B cell (primary cell): ENCODE data around the gene MDFIC2. TPM values are rescaled to one million over a fixed set of nuclear protein-coding genes. Genes with fewer than 3 reads are reported as not detected.

Source experiments
- ATAC-seq: fragments of 200-7000 bp; cut with Tn5 transposase; one replicate; pipeline ENCODE4 v1.10.0; 2021; ENCODE audit warnings: low read depth, mild to moderate bottlenecking, moderate number of reproducible peaks, moderate library complexity
- CTCF ChIA-PET: fragments of 350-600 bp; sonication (Branson Sonifier 250); formaldehyde crosslinking; loops from one replicate; lab custom pipeline; 2021; ENCODE audit warnings: antibody characterized with exemption, inconsistent platforms; lab: Charles Lee
- POLR2A ChIA-PET: fragments of 350-600 bp; sonication (Branson Sonifier 250); formaldehyde crosslinking; loops from one replicate; lab custom pipeline; 2021; ENCODE audit warnings: antibody characterized with exemption; lab: Charles Lee
- DNase-seq: peaks from one replicate; pipeline ENCODE4 v3.0.0; 2013
- H2AFZ ChIP-seq: 2 replicates; pipeline ENCODE4 v1.6.1; 2012; ENCODE audit warnings: mild to moderate bottlenecking, low read depth, low read length; ENCODE audit not compliant: insufficient read depth, poor library complexity, severe bottlenecking
- H3K27ac ChIP-seq, 2 donors: 1 replicate in 1 of 2; 2 replicates in 1 of 2; pipeline ENCODE4 v1.5.1; 2012 to 2013; ENCODE audit warnings: low read length in 2 of 2, mild to moderate bottlenecking in 2 of 2, moderate library complexity in 1 of 2
- H3K27me3 ChIP-seq, 4 experiments: fragments of 200-600 bp in 1 of 4; sonication (generic) in 1 of 4; replicated peaks in 1 of 4; 1 replicate in 2 of 4; 2 replicates in 2 of 4; pipeline versions ENCODE4 v1.6.1 to v1.7.0; 2013 to 2016; ENCODE audit warnings: low read length in 3 of 4, mild to moderate bottlenecking in 2 of 4, mixed read lengths in 1 of 4, moderate library complexity in 1 of 4; ENCODE audit not compliant: insufficient read depth in 4 of 4, control insufficient read depth in 3 of 4; ENCODE audit errors: control extremely low read depth in 1 of 4
- H3K36me3 ChIP-seq, 2 experiments: replicated peaks in 1 of 2; 1 replicate in 1 of 2; 2 replicates in 1 of 2; pipeline versions ENCODE4 v1.6.1 to v1.7.1; 2013; ENCODE audit warnings: low read length in 1 of 2; ENCODE audit not compliant: insufficient read depth in 2 of 2, control insufficient read depth in 1 of 2; ENCODE audit errors: control extremely low read depth in 1 of 2, extremely low read depth in 1 of 2
- H3K4me1 ChIP-seq, 2 donors: fragments of 200-600 bp in 1 of 2; sonication (generic) in 1 of 2; 1 replicate in 1 of 2; 2 replicates in 1 of 2; pipeline versions ENCODE4 v1.5.1 to v1.6.1; 2013 to 2017; ENCODE audit warnings: low read length in 2 of 2; ENCODE audit not compliant: control insufficient read depth in 2 of 2, insufficient read depth in 2 of 2
- H3K4me2 ChIP-seq: replicated peaks from 2 replicates; pipeline ENCODE3; 2012; ENCODE audit warnings: mild to moderate bottlenecking, low read depth, low read length; ENCODE audit not compliant: poor library complexity, severe bottlenecking
- H3K4me3 ChIP-seq, 5 experiments: fragments of 200-600 bp in 1 of 5; sonication (generic) in 1 of 5; 1 replicate in 3 of 5; 2 replicates in 2 of 5; pipeline versions ENCODE4 v1.5.1 to v1.7.0; 2011 to 2016; ENCODE audit warnings: low read length in 4 of 5, mild to moderate bottlenecking in 4 of 5, low read depth in 2 of 5, control low read depth in 1 of 5, moderate library complexity in 1 of 5; ENCODE audit not compliant: insufficient read depth in 1 of 5; ENCODE audit errors: control extremely low read depth in 1 of 5, extremely low read depth in 1 of 5
- H3K79me2 ChIP-seq: fragments of 200-600 bp; sonication (generic); one replicate; pipeline ENCODE4 v1.6.0; 2016; ENCODE audit warnings: low read length; ENCODE audit not compliant: control insufficient read depth, insufficient read depth
- H3K9ac ChIP-seq: fragments of 200-600 bp; sonication (generic); 2 replicates; pipeline ENCODE4 v1.6.1; 2017; ENCODE audit warnings: mild to moderate bottlenecking, low read length, moderate library complexity
- H3K9me3 ChIP-seq, 3 donors: one replicate each; pipeline versions ENCODE4 v1.6.1 to v1.7.1; 2013; ENCODE audit warnings: low read length in 2 of 3; ENCODE audit not compliant: control insufficient read depth in 2 of 3, insufficient read depth in 1 of 3; ENCODE audit errors: control extremely low read depth in 1 of 3
- H4K20me1 ChIP-seq: 2 replicates; pipeline ENCODE4 v1.6.0; 2012; ENCODE audit warnings: mild to moderate bottlenecking, low read length; ENCODE audit not compliant: insufficient read depth, control insufficient read depth, poor library complexity, severe bottlenecking
- H3K27ac Mint-ChIP-seq: one replicate; pipeline ENCODE4 v1.8.0; 2021; ENCODE audit warnings: mixed read lengths
- H3K27me3 Mint-ChIP-seq: one replicate; pipeline ENCODE4 v1.8.0; 2021; ENCODE audit warnings: mixed read lengths
- H3K4me1 Mint-ChIP-seq: one replicate; pipeline ENCODE4 v1.8.0; 2021; ENCODE audit warnings: mixed read lengths
- H3K4me3 Mint-ChIP-seq: one replicate; pipeline ENCODE4 v1.8.0; 2021; ENCODE audit warnings: mixed read lengths
- H3K9me3 Mint-ChIP-seq: one replicate; pipeline ENCODE4 v1.8.0; 2022; ENCODE audit warnings: mixed read lengths; ENCODE audit not compliant: insufficient read depth
- CTCF ChIP-seq: fragments of 200-600 bp; IDR thresholded peaks from one replicate; pipeline ENCODE4 v1.8.0; 2022; ENCODE audit warnings: antibody characterized with exemption, mild to moderate bottlenecking
- EZH2 ChIP-seq: IDR thresholded peaks from 2 replicates; pipeline ENCODE4 v1.6.1; 2012; ENCODE audit warnings: borderline replicate concordance, low read depth, mild to moderate bottlenecking, moderate library complexity, low read length; ENCODE audit not compliant: insufficient read depth, poor library complexity, severe bottlenecking
- WGBS: methylation state at CpG from one replicate; pipeline ENCODE4 v1.1.5; 2013; ENCODE audit warnings: missing lambda C conversion rate; ENCODE audit not compliant: insufficient coverage; 5-methylcytosine and 5-hydroxymethylcytosine counted together
- intact Hi-C: fragments of 100-400 bp; cut with micrococcal nuclease; formaldehyde crosslinking; loops from one replicate; pipeline ENCODE4 v1.10.0; 2022
- polyA plus RNA-seq: library from polyadenylated mRNA; depleted of rRNA; stranded (reverse); fragments of >200 nt; gene quantifications from 2 replicates; pipeline ENCODE4 v1.2.3, GENCODE V29; 2012
- total RNA-seq, 2 donors: library from RNA; stranded (reverse); fragments of 120-200 nt in 1 of 2; gene quantifications; 1 replicate in 1 of 2; 2 replicates in 1 of 2; pipeline versions ENCODE4 v1.2.3 to v1.2.4, GENCODE V29; 2013 to 2022

The MDFIC2 gene
- total and polyA plus RNA-seq, 2 donors (not counting 1 experiment from before 2014, with no cell fraction given): not detected

DNA sequence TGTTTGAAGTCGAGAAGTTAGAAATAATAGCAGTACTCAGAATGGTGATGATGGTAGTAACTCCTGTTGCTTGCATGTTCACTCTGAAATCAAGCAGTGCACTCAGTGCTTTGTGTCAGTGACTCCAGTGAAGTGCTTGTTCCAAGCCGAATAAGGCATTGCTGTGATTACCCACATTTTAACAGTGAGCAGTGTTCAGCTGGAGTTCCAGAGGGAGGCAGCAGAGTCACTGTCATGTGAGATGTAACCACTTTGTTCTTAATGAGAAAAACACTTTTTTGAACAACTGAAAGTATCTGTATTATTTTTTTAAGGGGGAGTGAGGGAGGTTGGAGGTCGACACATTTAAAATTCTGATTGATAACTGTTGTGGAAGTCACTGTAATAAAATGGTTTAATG is 3.7 kb downstream of the MDFIC2 start:
- no peak overlapping the region for H3K27ac ChIP-seq
- no peak overlapping the region for H3K4me3 ChIP-seq
- H3K4me2 ChIP-seq: no peak overlapping the region
- no peak overlapping the region for H3K9ac ChIP-seq
- no peaks in the 10 kb centered on the region for H3K79me2 ChIP-seq
- DNase-seq (no peak), ATAC-seq (no peak)
- TF ChIP-seq EZH2: no peak
- no peak for TF ChIP-seq CTCF
- no peaks in the 10 kb centered on the region for H3K27me3 Mint-ChIP-seq
- no peak overlapping the region for H3K27ac Mint-ChIP-seq
- CTCF ChIA-PET: no interaction called here
- POLR2A ChIA-PET: no interaction called here
- intact Hi-C loops: no loop called here
- no peaks in the 10 kb centered on the region for H3K9me3 ChIP-seq
- H3K36me3 ChIP-seq: no peaks in the 10 kb centered on the region
- no peaks in the 10 kb centered on the region for H3K4me1 ChIP-seq
- 22% methylated on average over 1 of the region's 3 CpGs for WGBS
- peaks cover 0 to 3% (median 0%) of the 10 kb centered on the region in 4 experiments for H3K27me3 ChIP-seq
- no peak overlapping the region for H3K4me3 Mint-ChIP-seq
- no peaks in the 10 kb centered on the region for H3K4me1 Mint-ChIP-seq
- H2AFZ ChIP-seq: no peak overlapping the region
- no peaks in the 10 kb centered on the region for H3K9me3 Mint-ChIP-seq
- no peaks in the 10 kb centered on the region for H4K20me1 ChIP-seq

DNA sequence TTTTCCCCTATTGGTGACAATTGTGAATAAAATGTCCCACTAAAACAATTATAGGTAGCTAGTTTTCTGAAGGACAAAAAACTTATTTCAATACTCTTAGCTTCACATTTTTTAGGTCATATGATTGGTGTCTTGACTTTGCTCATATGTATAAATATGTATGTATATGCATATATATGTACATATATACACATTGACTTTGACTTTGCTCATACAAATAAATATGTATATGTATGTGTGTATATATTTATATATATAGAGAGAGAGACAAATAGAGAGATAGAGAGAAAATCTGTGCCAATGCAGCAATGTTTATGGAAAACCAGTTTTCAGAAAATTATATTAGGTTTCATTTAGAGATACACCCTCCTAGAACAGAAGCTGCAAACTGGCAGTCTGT is 5.7 kb downstream of the MDFIC2 start:
- no peaks in the 10 kb centered on the region for H3K79me2 ChIP-seq
- intact Hi-C loops: no loop called here
- H4K20me1 ChIP-seq: no peaks in the 10 kb centered on the region
- Mint-ChIP-seq H3K4me3 (no peak overlapping the region), H3K9me3 (no peaks in the 10 kb centered on the region), H3K27ac (no peak overlapping the region), H3K27me3 (peaks cover 3% of the 10 kb centered on the region), H3K4me1 (no peaks in the 10 kb centered on the region)
- no peaks in the 10 kb centered on the region for H3K36me3 ChIP-seq
- no peak for DNase-seq
- TF ChIP-seq EZH2 (no peak), CTCF (no peak)
- ATAC-seq: no peak
- H3K4me2 ChIP-seq: no peak overlapping the region
- no peaks in the 10 kb centered on the region for H3K27me3 ChIP-seq
- H3K4me1 ChIP-seq: no peaks in the 10 kb centered on the region
- no peak overlapping the region for H3K4me3 ChIP-seq
- no peak overlapping the region for H3K27ac ChIP-seq
- H3K9me3 ChIP-seq: no peaks in the 10 kb centered on the region
- ChIA-PET POLR2A (no interaction called here), CTCF (no interaction called here)
- no peak overlapping the region for H2AFZ ChIP-seq
- H3K9ac ChIP-seq: no peak overlapping the region
